Astrocyte (in vitro differentiated cells and primary cell): ENCODE measurements around the gene PIGT. TPM values are rescaled to one million over a fixed set of nuclear protein-coding genes. Genes with fewer than 3 reads are reported as not detected.

Source experiments
- DNase-seq: peaks from one replicate; pipeline ENCODE4 v3.0.0-alpha.2; 2010; ENCODE audit warnings: low read depth
- FAIRE-seq: peaks from 2 replicates; lab custom pipeline; 2011; peaks lifted over from hg19 to GRCh38; lab: Jason Lieb, UNC
- H2AFZ ChIP-seq: 2 replicates; pipeline ENCODE4 v1.6.0; 2012; ENCODE audit warnings: low read depth, low read length, inconsistent platforms
- H3K27ac ChIP-seq: 2 replicates; pipeline ENCODE4 v1.5.1; 2011; ENCODE audit warnings: low read depth, low read length, inconsistent platforms
- H3K27me3 ChIP-seq: 2 replicates; pipeline ENCODE4 v1.6.0; 2011; ENCODE audit warnings: low read length, inconsistent platforms; ENCODE audit not compliant: insufficient read depth
- H3K36me3 ChIP-seq: 2 replicates; pipeline ENCODE4 v1.5.1; 2011; ENCODE audit warnings: low read length, inconsistent platforms; ENCODE audit not compliant: insufficient read depth
- H3K4me1 ChIP-seq: 2 replicates; pipeline ENCODE4 v1.5.1; 2011; ENCODE audit warnings: low read length, inconsistent platforms; ENCODE audit not compliant: insufficient read depth
- H3K4me2 ChIP-seq: 2 replicates; pipeline ENCODE4 v1.6.0; 2012; ENCODE audit warnings: low read length, inconsistent platforms
- H3K4me3 ChIP-seq: 2 replicates; pipeline ENCODE4 v1.5.1; 2011; ENCODE audit warnings: low read depth, mild to moderate bottlenecking, low read length, inconsistent platforms; ENCODE audit not compliant: insufficient read depth
- H3K79me2 ChIP-seq: 2 replicates; pipeline ENCODE4 v1.6.0; 2012; ENCODE audit warnings: mild to moderate bottlenecking, low read length, inconsistent platforms; ENCODE audit not compliant: insufficient read depth
- H3K9ac ChIP-seq: 2 replicates; pipeline ENCODE4 v1.6.0; 2012; ENCODE audit warnings: mild to moderate bottlenecking, low read length, inconsistent platforms
- H3K9me3 ChIP-seq: 2 replicates; pipeline ENCODE4 v1.5.1; 2012; ENCODE audit warnings: low read depth, mild to moderate bottlenecking, low read length, inconsistent platforms; ENCODE audit not compliant: insufficient read depth
- H4K20me1 ChIP-seq: 2 replicates; pipeline ENCODE4 v1.6.0; 2012; ENCODE audit warnings: low read length, inconsistent platforms; ENCODE audit not compliant: insufficient read depth
- H3K27ac Mint-ChIP-seq: one replicate; pipeline ENCODE4 v1.8.0; 2021; ENCODE audit warnings: mild to moderate bottlenecking, mixed read lengths; ENCODE audit not compliant: unreplicated experiment
- H3K27me3 Mint-ChIP-seq: one replicate; pipeline ENCODE4 v1.8.0; 2021; ENCODE audit warnings: low read depth, mixed read lengths; ENCODE audit not compliant: unreplicated experiment
- H3K36me3 Mint-ChIP-seq: one replicate; pipeline ENCODE4 v1.8.0; 2021; ENCODE audit warnings: low read depth, mixed read lengths; ENCODE audit not compliant: unreplicated experiment
- H3K4me1 Mint-ChIP-seq: one replicate; pipeline ENCODE4 v1.8.0; 2021; ENCODE audit warnings: low read depth, mixed read lengths; ENCODE audit not compliant: unreplicated experiment
- H3K4me3 Mint-ChIP-seq: one replicate; pipeline ENCODE4 v1.8.0; 2021; ENCODE audit warnings: mild to moderate bottlenecking, moderate library complexity, mixed read lengths; ENCODE audit not compliant: unreplicated experiment
- H3K9me3 Mint-ChIP-seq: one replicate; pipeline ENCODE4 v1.8.0; 2021; ENCODE audit warnings: mild to moderate bottlenecking, mixed read lengths; ENCODE audit not compliant: unreplicated experiment
- EZH2 ChIP-seq: IDR thresholded peaks from 2 replicates; pipeline ENCODE4 v1.6.1; 2012; ENCODE audit warnings: mild to moderate bottlenecking, low read length, inconsistent platforms; ENCODE audit not compliant: insufficient read depth
- total RNA-seq: library from RNA; stranded (reverse); gene quantifications from 2 replicates; pipeline ENCODE4 v1.2.1, GENCODE V29; 2021
- TF ChIP-seq, protein P1 (sequence below): IDR thresholded peaks from 2 replicates; pipeline ENCODE4 v1.5.1; 2011; ENCODE audit warnings: low read depth, mild to moderate bottlenecking, inconsistent platforms, low read length, moderate library complexity; ENCODE audit not compliant: insufficient read depth

PIGT gene
- total RNA-seq, 1 donor from 2014 or later = 83.7 TPM

DNA sequence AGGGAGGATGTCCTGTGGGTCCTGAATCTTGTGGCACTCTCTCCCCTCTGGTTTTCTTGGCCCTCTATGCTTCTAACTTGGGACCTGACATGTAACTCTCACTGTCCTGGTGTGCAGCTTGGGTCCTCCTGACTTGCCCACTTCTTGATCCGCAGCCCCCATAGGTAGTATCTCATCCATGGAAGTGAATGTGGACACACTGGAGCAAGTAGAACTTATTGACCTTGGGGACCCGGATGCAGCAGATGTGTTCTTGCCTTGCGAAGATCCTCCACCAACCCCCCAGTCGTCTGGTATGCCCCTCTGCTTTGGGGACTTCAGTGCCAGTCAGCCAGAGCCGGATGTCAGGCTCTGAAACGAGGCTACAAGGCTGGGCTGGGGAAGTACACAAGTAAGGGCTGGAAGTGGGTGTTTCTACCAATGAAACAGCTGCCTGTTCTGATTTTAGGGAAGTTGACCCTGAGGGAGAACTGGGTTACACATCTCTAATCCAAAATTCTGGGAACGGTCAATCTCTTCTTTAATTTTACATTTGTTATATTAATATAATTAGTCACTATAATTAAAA, 7.2 kb upstream of the PIGT start:
- no peaks in the 10 kb centered on the region for H3K4me1 Mint-ChIP-seq
- H3K79me2 ChIP-seq = no peaks in the 10 kb centered on the region
- H3K9ac ChIP-seq = no peak overlapping the region
- H3K4me2 ChIP-seq = no peak overlapping the region
- no peak for TF ChIP-seq EZH2
- TF ChIP-seq, protein P1, sequence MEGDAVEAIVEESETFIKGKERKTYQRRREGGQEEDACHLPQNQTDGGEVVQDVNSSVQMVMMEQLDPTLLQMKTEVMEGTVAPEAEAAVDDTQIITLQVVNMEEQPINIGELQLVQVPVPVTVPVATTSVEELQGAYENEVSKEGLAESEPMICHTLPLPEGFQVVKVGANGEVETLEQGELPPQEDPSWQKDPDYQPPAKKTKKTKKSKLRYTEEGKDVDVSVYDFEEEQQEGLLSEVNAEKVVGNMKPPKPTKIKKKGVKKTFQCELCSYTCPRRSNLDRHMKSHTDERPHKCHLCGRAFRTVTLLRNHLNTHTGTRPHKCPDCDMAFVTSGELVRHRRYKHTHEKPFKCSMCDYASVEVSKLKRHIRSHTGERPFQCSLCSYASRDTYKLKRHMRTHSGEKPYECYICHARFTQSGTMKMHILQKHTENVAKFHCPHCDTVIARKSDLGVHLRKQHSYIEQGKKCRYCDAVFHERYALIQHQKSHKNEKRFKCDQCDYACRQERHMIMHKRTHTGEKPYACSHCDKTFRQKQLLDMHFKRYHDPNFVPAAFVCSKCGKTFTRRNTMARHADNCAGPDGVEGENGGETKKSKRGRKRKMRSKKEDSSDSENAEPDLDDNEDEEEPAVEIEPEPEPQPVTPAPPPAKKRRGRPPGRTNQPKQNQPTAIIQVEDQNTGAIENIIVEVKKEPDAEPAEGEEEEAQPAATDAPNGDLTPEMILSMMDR = no peak
- H3K4me1 ChIP-seq = peaks cover 16% of the 10 kb centered on the region
- no peaks in the 10 kb centered on the region for H3K9me3 ChIP-seq
- H3K9me3 Mint-ChIP-seq = no peaks in the 10 kb centered on the region
- peaks cover 8% of the 10 kb centered on the region for H3K27me3 Mint-ChIP-seq
- no peak overlapping the region for H3K27ac ChIP-seq
- FAIRE-seq (no peak), DNase-seq (no peak)
- H4K20me1 ChIP-seq = peaks cover 6% of the 10 kb centered on the region
- H3K4me3 Mint-ChIP-seq = no peak overlapping the region
- peaks cover 6% of the 10 kb centered on the region for H3K36me3 Mint-ChIP-seq
- no peaks in the 10 kb centered on the region for H3K36me3 ChIP-seq
- H3K27me3 ChIP-seq = peaks cover 3% of the 10 kb centered on the region
- no peak overlapping the region for H2AFZ ChIP-seq
- no peak overlapping the region for H3K4me3 ChIP-seq
- no peak overlapping the region for H3K27ac Mint-ChIP-seq

GRCh38 chr20:45409521-45410272, 6.2 kb upstream of the PIGT start:
- Histone ChIP-seq H3K27me3 (peaks cover 3% of the 10 kb centered on the region), H3K9ac (no peak overlapping the region), H3K4me3 (no peak overlapping the region), H3K4me1 (peaks cover 16% of the 10 kb centered on the region), H3K4me2 (no peak overlapping the region), H3K27ac (no peak overlapping the region), H3K79me2 (no peaks in the 10 kb centered on the region), H3K9me3 (no peaks in the 10 kb centered on the region), H3K36me3 (no peaks in the 10 kb centered on the region), H4K20me1 (peaks cover 6% of the 10 kb centered on the region), H2AFZ (no peak overlapping the region)
- no peak overlapping the region for H3K27ac Mint-ChIP-seq
- no peak overlapping the region for H3K4me3 Mint-ChIP-seq
- H3K4me1 Mint-ChIP-seq = no peaks in the 10 kb centered on the region
- no peaks in the 10 kb centered on the region for H3K9me3 Mint-ChIP-seq
- peaks cover 7% of the 10 kb centered on the region for H3K27me3 Mint-ChIP-seq
- DNase-seq (no peak), FAIRE-seq (no peak)
- TF ChIP-seq EZH2 = no peak
- TF ChIP-seq, protein P1 = no peak
- H3K36me3 Mint-ChIP-seq = peaks cover 6% of the 10 kb centered on the region

- Histone ChIP-seq H3K36me3 (no peaks in the 10 kb centered on the region), H3K9me3 (no peaks in the 10 kb centered on the region), H3K27ac (no peak overlapping the region), H3K4me3 (no peak overlapping the region), H3K9ac (no peak overlapping the region), H3K4me2 (no peak overlapping the region), H4K20me1 (peaks cover 6% of the 10 kb centered on the region), H3K27me3 (no peaks in the 10 kb centered on the region), H2AFZ (no peak overlapping the region), H3K79me2 (no peaks in the 10 kb centered on the region), H3K4me1 (peaks cover 13% of the 10 kb centered on the region)
- no peak for FAIRE-seq
- peaks cover 3% of the 10 kb centered on the region for H3K27me3 Mint-ChIP-seq
- H3K36me3 Mint-ChIP-seq = peaks cover 6% of the 10 kb centered on the region
- H3K4me1 Mint-ChIP-seq = no peaks in the 10 kb centered on the region
- H3K9me3 Mint-ChIP-seq = no peaks in the 10 kb centered on the region
- no peak for DNase-seq
- H3K4me3 Mint-ChIP-seq = no peak overlapping the region
- TF ChIP-seq, protein P1 = no peak
- TF ChIP-seq EZH2 = no peak
- no peak overlapping the region for H3K27ac Mint-ChIP-seq
Measured at GRCh38 chr20:45410887-45411286, 5.1 kb upstream of the PIGT start.
